Lung (tissue), 13 donors: ENCODE results near the gene SSH3. TPM values are rescaled to one million over a fixed set of nuclear protein-coding genes. Genes with fewer than 3 reads are reported as not detected.

Source experiments
- ATAC-seq: fragments of 200-7000 bp; cut with Tn5 transposase; one replicate; pipeline ENCODE4 v1.9.1; 2020; ENCODE audit warnings: moderate number of reproducible peaks; ENCODE audit not compliant: insufficient read depth, low FRiP score
- DNase-seq, 3 donors: peaks; one replicate each; pipeline ENCODE4 v3.0.0-alpha.2; 2013 to 2017
- H3K27ac ChIP-seq, 2 donors: one replicate each; pipeline ENCODE4 v1.5.1; 2013; ENCODE audit warnings: mild to moderate bottlenecking in 2 of 2, moderate library complexity in 2 of 2, control low read depth in 1 of 2, inconsistent platforms in 1 of 2, low read depth in 1 of 2, low read length in 1 of 2
- H3K27me3 ChIP-seq, 3 donors: one replicate each; pipeline ENCODE4 v1.5.1; 2013; ENCODE audit warnings: low read length in 2 of 3; ENCODE audit not compliant: control insufficient read depth in 3 of 3, insufficient read depth in 3 of 3
- H3K36me3 ChIP-seq, 4 donors: one replicate each; pipeline ENCODE4 v1.5.1; 2013; ENCODE audit warnings: low read length in 4 of 4, mild to moderate bottlenecking in 1 of 4, moderate library complexity in 1 of 4; ENCODE audit not compliant: control insufficient read depth in 4 of 4, insufficient read depth in 4 of 4
- H3K4me1 ChIP-seq, 5 donors: one replicate each; pipeline ENCODE4 v1.5.1; 2013; ENCODE audit warnings: low read length in 5 of 5, mild to moderate bottlenecking in 2 of 5, moderate library complexity in 1 of 5; ENCODE audit not compliant: control insufficient read depth in 5 of 5, insufficient read depth in 5 of 5
- H3K4me3 ChIP-seq: one replicate; pipeline ENCODE4 v1.5.1; 2013; ENCODE audit warnings: mild to moderate bottlenecking, control low read depth, moderate library complexity
- H3K9ac ChIP-seq, 2 donors: one replicate each; pipeline ENCODE4 v1.5.1; 2013; ENCODE audit warnings: low read length in 2 of 2, control low read depth in 1 of 2; ENCODE audit not compliant: insufficient read depth in 1 of 2
- H3K9me3 ChIP-seq, 4 donors: one replicate each; pipeline ENCODE4 v1.5.1; 2013; ENCODE audit warnings: low read length in 3 of 4, mild to moderate bottlenecking in 1 of 4, moderate library complexity in 1 of 4; ENCODE audit not compliant: control insufficient read depth in 4 of 4, insufficient read depth in 3 of 4
- WGBS, 2 donors: extraction: QIAGEN DNeasy Blood & Tissue Kit; methylation state at CpG; one replicate each; pipeline ENCODE4 v1.1.7; 2013; 5-methylcytosine and 5-hydroxymethylcytosine counted together
- polyA plus RNA-seq, 2 donors: library from polyadenylated mRNA; stranded (reverse); fragments of 200-250 nt; gene quantifications; one replicate each; pipeline ENCODE4 v1.2.1, GENCODE V29; 2013
- small RNA-seq: library from RNA; depleted of rRNA; stranded (forward); fragments of <200 nt; gene quantifications from one replicate; pipeline ENCODE3, GENCODE V24; 2014; ENCODE audit warnings: low replicate concordance
- total RNA-seq, 2 donors: library from RNA; depleted of rRNA in 1 of 2; stranded (reverse); fragments of >200 nt in 1 of 2; gene quantifications; one replicate each; pipeline ENCODE4 v1.2.1, GENCODE V29; 2014 to 2021
- TF ChIP-seq, protein P1 (sequence below): IDR thresholded peaks from 2 replicates; pipeline ENCODE4 v1.5.1; 2012; ENCODE audit warnings: mild to moderate bottlenecking; ENCODE audit errors: control extremely low read depth, extremely low read depth
- donor health status: control.
- donor health status: control.
- donor health status: Bipolar disorder and iron deficiency.
- donor health status: healthy.
- donor health status: DM: yes; HTN: yes; CAD: no.

Gene SSH3
- total and polyA plus RNA-seq, 4 donors = 19.0 to 42.7 (median 27.2) TPM

DNA sequence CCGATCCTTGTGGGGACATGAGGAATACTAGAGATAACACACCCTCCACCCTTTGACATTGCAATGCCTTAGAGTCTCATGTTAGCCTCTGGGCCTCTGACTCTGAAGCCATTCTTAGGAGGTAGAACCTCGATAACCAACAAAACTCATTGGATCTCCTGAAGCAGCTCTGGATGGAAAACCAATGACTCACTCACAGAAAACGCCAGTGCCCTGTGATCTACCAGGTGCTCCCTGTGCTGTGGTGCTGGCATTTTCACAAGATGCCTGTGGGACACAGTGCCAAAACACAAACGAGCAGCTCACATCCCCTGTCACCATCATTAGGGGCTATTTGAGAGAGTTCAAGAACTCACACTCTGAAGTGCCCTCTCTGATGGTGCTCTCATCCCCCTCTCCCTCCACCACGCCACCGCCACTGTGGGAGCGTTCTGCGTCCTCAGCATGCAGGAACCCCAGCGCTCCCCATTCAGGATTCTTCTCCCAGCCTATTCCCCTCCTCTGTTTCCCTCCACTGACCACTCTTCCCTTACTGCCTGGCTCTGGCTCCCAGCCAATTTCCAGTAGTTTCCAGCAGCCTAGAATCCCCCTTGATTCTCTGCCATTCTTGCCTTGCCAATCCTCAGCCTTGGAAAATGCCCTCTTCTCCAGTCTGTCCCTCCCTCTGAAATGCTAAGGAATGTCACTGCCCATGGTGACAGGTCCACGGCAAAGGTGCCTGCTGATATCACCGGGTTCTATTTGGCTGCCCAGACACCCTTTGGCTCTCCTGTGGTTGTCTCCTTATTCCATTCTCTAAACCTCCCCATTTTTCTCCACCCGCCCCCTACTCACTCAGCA lies 54.7 kb downstream of the SSH3 start:
- no peak overlapping the region for H3K27ac ChIP-seq
- no peaks in the 10 kb centered on the region for H3K9me3 ChIP-seq
- H3K27me3 ChIP-seq = no peaks in the 10 kb centered on the region
- peaks cover 0 to 36% (median 13%) of the 10 kb centered on the region in 5 donors for H3K4me1 ChIP-seq
- no peak for ATAC-seq
- H3K9ac ChIP-seq = no peak overlapping the region
- no peak overlapping the region for H3K4me3 ChIP-seq
- no peaks in the 10 kb centered on the region for H3K36me3 ChIP-seq
- TF ChIP-seq, protein P1, sequence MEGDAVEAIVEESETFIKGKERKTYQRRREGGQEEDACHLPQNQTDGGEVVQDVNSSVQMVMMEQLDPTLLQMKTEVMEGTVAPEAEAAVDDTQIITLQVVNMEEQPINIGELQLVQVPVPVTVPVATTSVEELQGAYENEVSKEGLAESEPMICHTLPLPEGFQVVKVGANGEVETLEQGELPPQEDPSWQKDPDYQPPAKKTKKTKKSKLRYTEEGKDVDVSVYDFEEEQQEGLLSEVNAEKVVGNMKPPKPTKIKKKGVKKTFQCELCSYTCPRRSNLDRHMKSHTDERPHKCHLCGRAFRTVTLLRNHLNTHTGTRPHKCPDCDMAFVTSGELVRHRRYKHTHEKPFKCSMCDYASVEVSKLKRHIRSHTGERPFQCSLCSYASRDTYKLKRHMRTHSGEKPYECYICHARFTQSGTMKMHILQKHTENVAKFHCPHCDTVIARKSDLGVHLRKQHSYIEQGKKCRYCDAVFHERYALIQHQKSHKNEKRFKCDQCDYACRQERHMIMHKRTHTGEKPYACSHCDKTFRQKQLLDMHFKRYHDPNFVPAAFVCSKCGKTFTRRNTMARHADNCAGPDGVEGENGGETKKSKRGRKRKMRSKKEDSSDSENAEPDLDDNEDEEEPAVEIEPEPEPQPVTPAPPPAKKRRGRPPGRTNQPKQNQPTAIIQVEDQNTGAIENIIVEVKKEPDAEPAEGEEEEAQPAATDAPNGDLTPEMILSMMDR = no peak
- WGBS, 2 donors = 85% methylated on average over 12 of the region's 12 CpGs
- DNase-seq = no peak

Small RNA genes within 50 kb of the gene (small RNA-seq; reads per million reads assigned to genes)
- gene RN7SKP239 = not detected

Other genes with a start within 250 kb of the SSH3 start
- 10 to 100 TPM in 1 of 2 donors, 1 to 10 TPM in 1; 7.3 to 17.5 TPM for gene RHOD, start 246.7 kb upstream of the SSH3 start, total RNA-seq
- gene RHOD, start 246.7 kb upstream of the SSH3 start, polyA plus RNA-seq = 10 to 100 TPM; 15.4 to 39.3 TPM
- gene KDM2A, start 184.3 kb upstream of the SSH3 start, total RNA-seq = 100 to 1,000 TPM in 1 of 2 donors, 10 to 100 TPM in 1; 81.8 to 102 TPM
- 10 to 100 TPM; 30.6 to 44.6 TPM for gene KDM2A, start 184.3 kb upstream of the SSH3 start, polyA plus RNA-seq
- 10 to 100 TPM; 37.1 to 99.8 TPM for gene GRK2, start 37.1 kb upstream of the SSH3 start, total RNA-seq
- gene GRK2, start 37.1 kb upstream of the SSH3 start, polyA plus RNA-seq = 100 to 1,000 TPM in 1 of 2 donors, 10 to 100 TPM in 1; 95.2 to 130 TPM
- gene ANKRD13D, start 14.2 kb upstream of the SSH3 start, total RNA-seq = 10 to 100 TPM; 35.9 to 86.2 TPM
- 10 to 100 TPM; 55.8 to 65.3 TPM for gene ANKRD13D, start 14.2 kb upstream of the SSH3 start, polyA plus RNA-seq
- gene POLD4, start 50.0 kb downstream of the SSH3 start, total RNA-seq = 10 to 100 TPM; 27.4 to 99.6 TPM
- gene POLD4, start 50.0 kb downstream of the SSH3 start, polyA plus RNA-seq = 100 to 1,000 TPM; 103 to 183 TPM
- gene CLCF1, start 70.1 kb downstream of the SSH3 start, total RNA-seq = 1 to 10 TPM; 3.5 to 9.8 TPM
- 1 to 10 TPM; 7.6 to 10.0 TPM for gene CLCF1, start 70.1 kb downstream of the SSH3 start, polyA plus RNA-seq
- 10 to 100 TPM; 19.7 to 35.9 TPM for gene RAD9A, start 88.5 kb downstream of the SSH3 start, total RNA-seq
- 10 to 100 TPM; 14.1 to 22.8 TPM for gene RAD9A, start 88.5 kb downstream of the SSH3 start, polyA plus RNA-seq
- 100 to 1,000 TPM in 1 of 2 donors, 10 to 100 TPM in 1; 87.2 to 175 TPM for gene PPP1CA, start 98.3 kb downstream of the SSH3 start, total RNA-seq
- 100 to 1,000 TPM; 138 to 178 TPM for gene PPP1CA, start 98.3 kb downstream of the SSH3 start, polyA plus RNA-seq
- 10 to 100 TPM in 1 of 2 donors, 1 to 10 TPM in 1; 3.2 to 21.3 TPM for gene TBC1D10C, start 100.6 kb downstream of the SSH3 start, total RNA-seq
- 10 to 100 TPM; 15.8 to 19.7 TPM for gene TBC1D10C, start 100.6 kb downstream of the SSH3 start, polyA plus RNA-seq
- gene CARNS1, start 112.1 kb downstream of the SSH3 start, total RNA-seq = 1 to 10 TPM; 1.2 to 1.7 TPM
- gene CARNS1, start 112.1 kb downstream of the SSH3 start, polyA plus RNA-seq = 1 to 10 TPM in 1 of 2 donors, under 1 TPM in 1; 0.15 to 1.5 TPM
- gene RPS6KB2, start 125.0 kb downstream of the SSH3 start, total RNA-seq = 10 to 100 TPM; 26.3 to 56.8 TPM
- 10 to 100 TPM; 55.7 to 69.5 TPM for gene RPS6KB2, start 125.0 kb downstream of the SSH3 start, polyA plus RNA-seq
- 10 to 100 TPM in 1 of 2 donors, 1 to 10 TPM in 1; 8.8 to 13.7 TPM for gene PTPRCAP, start 134.2 kb downstream of the SSH3 start, total RNA-seq
- 10 to 100 TPM; 10.8 to 19.0 TPM for gene PTPRCAP, start 134.2 kb downstream of the SSH3 start, polyA plus RNA-seq
- gene CORO1B, start 139.9 kb downstream of the SSH3 start, total RNA-seq = 100 to 1,000 TPM in 1 of 2 donors, 10 to 100 TPM in 1; 65.6 to 147 TPM
- gene CORO1B, start 139.9 kb downstream of the SSH3 start, polyA plus RNA-seq = 100 to 1,000 TPM; 108 to 130 TPM
- gene GPR152, start 149.2 kb downstream of the SSH3 start, total RNA-seq = not detected
- under 1 TPM in 1 of 2 donors, not detected in 1; 0.06 TPM for gene GPR152, start 149.2 kb downstream of the SSH3 start, polyA plus RNA-seq
- gene CABP4, start 151.8 kb downstream of the SSH3 start, total RNA-seq = 1 to 10 TPM; 2.1 to 5.3 TPM
- gene CABP4, start 151.8 kb downstream of the SSH3 start, polyA plus RNA-seq = 1 to 10 TPM in 1 of 2 donors, under 1 TPM in 1; 0.96 to 2.5 TPM
- 10 to 100 TPM; 32.5 to 84.2 TPM for gene TMEM134, start 165.7 kb downstream of the SSH3 start, total RNA-seq
- 10 to 100 TPM; 82.0 to 91.4 TPM for gene TMEM134, start 165.7 kb downstream of the SSH3 start, polyA plus RNA-seq
- 10 to 100 TPM; 60.0 to 64.8 TPM for gene AIP, start 179.5 kb downstream of the SSH3 start, total RNA-seq
- 100 to 1,000 TPM in 1 of 2 donors, 10 to 100 TPM in 1; 82.8 to 126 TPM for gene AIP, start 179.5 kb downstream of the SSH3 start, polyA plus RNA-seq
- gene PITPNM1, start 201.8 kb downstream of the SSH3 start, total RNA-seq = 10 to 100 TPM; 36.4 to 67.3 TPM
- gene PITPNM1, start 201.8 kb downstream of the SSH3 start, polyA plus RNA-seq = 10 to 100 TPM; 23.2 to 36.2 TPM
- gene CDK2AP2, start 204.6 kb downstream of the SSH3 start, total RNA-seq = 100 to 1,000 TPM in 1 of 2 donors, 10 to 100 TPM in 1; 21.7 to 128 TPM
- gene CDK2AP2, start 204.6 kb downstream of the SSH3 start, polyA plus RNA-seq = 100 to 1,000 TPM; 114 to 149 TPM
- not detected for gene CABP2, start 219.9 kb downstream of the SSH3 start, total RNA-seq
- not detected for gene CABP2, start 219.9 kb downstream of the SSH3 start, polyA plus RNA-seq